Measurements from ENCODE around the gene PPP2R1A.
"Not testable (repeated sequence)": the region's sequence is repeated elsewhere in the genome, so short reads cannot be mapped to it uniquely, and the experiment has no call there.

Gene PPP2R1A

GRCh38 chr19:52237197-52237596, 47.3 kb downstream of the PPP2R1A start:
- no peak overlapping the region for H3K4me3 ChIP-seq (ENCODE audit: control insufficient read depth, low read depth, low read length)
- no peak for DNase-seq (ENCODE audit: low read depth)
- TF ChIP-seq CTCF (IDR thresholded peaks at IDR 0.05; ENCODE audit: control insufficient read depth, insufficient read depth, low read depth, low read length, missing control alignments), result no peak

GRCh38 chr19:52237771-52238400, 48.0 kb downstream of the PPP2R1A start:
- H3K4me3 ChIP-seq (ENCODE audit: control insufficient read depth, low read depth, low read length), result no peak overlapping the region
- peak; percentile 21 for DNase-seq (ENCODE audit: low read depth)
- peak; percentile 84 for TF ChIP-seq CTCF (IDR thresholded peaks at IDR 0.05; ENCODE audit: control insufficient read depth, insufficient read depth, low read depth, low read length, missing control alignments)

- H3K4me3 ChIP-seq (ENCODE audit: control insufficient read depth, low read depth, low read length), result no peak overlapping the region
- no peak for DNase-seq (ENCODE audit: low read depth)
- TF ChIP-seq CTCF (IDR thresholded peaks at IDR 0.05; ENCODE audit: control insufficient read depth, insufficient read depth, low read depth, low read length, missing control alignments), result no peak
Observed at GRCh38 chr19:52244021-52244420, 54.2 kb downstream of the PPP2R1A start.

- TF ChIP-seq CTCF (IDR thresholded peaks at IDR 0.05; ENCODE audit: control insufficient read depth, insufficient read depth, low read depth, low read length, missing control alignments), result peak; percentile 73
- DNase-seq (ENCODE audit: low read depth), result peak; percentile 13
- no peak overlapping the region for H3K4me3 ChIP-seq (ENCODE audit: control insufficient read depth, low read depth, low read length)
Observed at GRCh38 chr19:52248241-52248640, 58.4 kb downstream of the PPP2R1A start.

GRCh38 chr19:52258426-52258825, 68.6 kb downstream of the PPP2R1A start:
- DNase-seq (ENCODE audit: low read depth), result no peak
- H3K4me3 ChIP-seq (ENCODE audit: control insufficient read depth, low read depth, low read length), result no peak overlapping the region
- no peak for TF ChIP-seq CTCF (IDR thresholded peaks at IDR 0.05; ENCODE audit: control insufficient read depth, insufficient read depth, low read depth, low read length, missing control alignments)

GRCh38 chr19:52265556-52265955, 75.7 kb downstream of the PPP2R1A start:
- H3K4me3 ChIP-seq (ENCODE audit: control insufficient read depth, low read depth, low read length); DNase-seq (ENCODE audit: low read depth): not testable (repeated sequence)

GRCh38 chr19:52269338-52270261, 79.7 kb downstream of the PPP2R1A start, which contains the start of gene ZNF766:
ZNF766 (plus strand) TSS chr19:52269587; CDS start chr19:52269614, 27 bp downstream.
- peak within 1 kb of the TSS; percentile 60 for H3K4me3 ChIP-seq (ENCODE audit: control insufficient read depth, low read depth, low read length)
- peak; percentile 71 for DNase-seq (ENCODE audit: low read depth)
- TF ChIP-seq CTCF (IDR thresholded peaks at IDR 0.05; ENCODE audit: control insufficient read depth, insufficient read depth, low read depth, low read length, missing control alignments), result no peak

Measured in AG09309 (cell line).